Left kidney (tissue), 2 donors: ENCODE measurements around the gene EYA2. TPM values are rescaled to one million over a fixed set of nuclear protein-coding genes. Genes with fewer than 3 reads are reported as not detected.

Experiments
- DNase-seq: peaks from one replicate; pipeline ENCODE4 v3.0.0-alpha.2; 2013
- polyA plus RNA-seq: library from polyadenylated mRNA; unstranded; fragments of 120-200 nt; gene quantifications from one replicate; pipeline ENCODE4 v1.2.1, GENCODE V29; 2013; ENCODE audit not compliant: insufficient read length

The EYA2 gene
- polyA plus RNA-seq, 1 donor, result 0.52 TPM

- DNase-seq, result no peak
Measured at GRCh38 chr20:47007826-47008655, 113.4 kb downstream of the EYA2 start.

GRCh38 chr20:47008842-47009518, 114.3 kb downstream of the EYA2 start:
- DNase-seq, result no peak

- DNase-seq, result no peak
Measured at GRCh38 chr20:47009784-47010183, 115.1 kb downstream of the EYA2 start.

- no peak for DNase-seq
Measured at GRCh38 chr20:47011984-47012383, 117.3 kb downstream of the EYA2 start.

- DNase-seq, result no peak
Measured at GRCh38 chr20:47013606-47014005, 119.0 kb downstream of the EYA2 start.

- peak; percentile 30 for DNase-seq
Measured at GRCh38 chr20:47016068-47016664, 121.5 kb downstream of the EYA2 start.

- DNase-seq, result no peak
Measured at GRCh38 chr20:47018381-47018780, 123.7 kb downstream of the EYA2 start.

GRCh38 chr20:47019121-47019824, 124.6 kb downstream of the EYA2 start:
- DNase-seq, result peak; percentile 80

- DNase-seq, result no peak
Measured at GRCh38 chr20:47020231-47020630, 125.6 kb downstream of the EYA2 start.

GRCh38 chr20:47021850-47022249, 127.2 kb downstream of the EYA2 start:
- DNase-seq, result no peak

- peak; percentile 50 for DNase-seq
Measured at GRCh38 chr20:47024461-47024937, 129.9 kb downstream of the EYA2 start.

- DNase-seq, result no peak
Measured at GRCh38 chr20:47027042-47027441, 132.4 kb downstream of the EYA2 start.

- no peak for DNase-seq
Measured at GRCh38 chr20:47027456-47027855, 132.8 kb downstream of the EYA2 start.

- no peak for DNase-seq
Measured at GRCh38 chr20:47028487-47028886, 133.8 kb downstream of the EYA2 start.

- DNase-seq, result no peak
Measured at GRCh38 chr20:47029845-47030244, 135.2 kb downstream of the EYA2 start.

- no peak for DNase-seq
Measured at GRCh38 chr20:47030271-47030810, 135.7 kb downstream of the EYA2 start.

GRCh38 chr20:47031004-47031403, 136.4 kb downstream of the EYA2 start:
- no peak for DNase-seq

- no peak for DNase-seq
Measured at GRCh38 chr20:47031821-47032220, 137.2 kb downstream of the EYA2 start.

GRCh38 chr20:47032933-47033578, 138.4 kb downstream of the EYA2 start:
- no peak for DNase-seq

GRCh38 chr20:47033665-47034064, 139.0 kb downstream of the EYA2 start:
- DNase-seq, result no peak

- no peak for DNase-seq
Measured at GRCh38 chr20:47035026-47035590, 140.5 kb downstream of the EYA2 start.
